IMR-90 (cell line): Measurements from ENCODE around the gene SGO1. TPM values are rescaled to one million over a fixed set of nuclear protein-coding genes. Genes with fewer than 3 reads are reported as not detected.

Source experiments
- ATAC-seq: fragments of 200-7000 bp; cut with Tn5 transposase; 2 replicates; pipeline ENCODE4 v1.9.1; 2020; ENCODE audit warnings: low read depth, mild to moderate bottlenecking, moderate library complexity
- BruUV-seq: library from RNA; stranded (reverse); fragments of 400-500 nt; replicated peaks from 2 replicates; lab custom pipeline; 2021; lab: Mats Ljungman, UMichigan
- CTCF ChIA-PET: fragments of 300-600 bp; formaldehyde crosslinking; extraction: SDS; loops from one replicate; lab custom pipeline; 2021; ENCODE audit warnings: antibody characterized with exemption; lab: Yijun Ruan, JAX
- POLR2A ChIA-PET: fragments of 300-600 bp; sonication (Branson Sonifier 250); formaldehyde crosslinking; loops from one replicate; lab custom pipeline; 2022; ENCODE audit warnings: antibody characterized with exemption; ENCODE audit not compliant: unreplicated experiment; lab: Charles Lee
- DNase-seq: peaks from one replicate; pipeline ENCODE4 v3.0.0; 2013
- H2AFZ ChIP-seq: replicated peaks from 2 replicates; pipeline ENCODE3; 2013; ENCODE audit warnings: low read length, mild to moderate bottlenecking; ENCODE audit not compliant: poor library complexity
- H2AK5ac ChIP-seq: 2 replicates; pipeline ENCODE4 v1.6.1; 2013; ENCODE audit warnings: low read depth, low read length, inconsistent platforms
- H2AK9ac ChIP-seq: replicated peaks from 2 replicates; pipeline ENCODE3; 2013; ENCODE audit warnings: mild to moderate bottlenecking, low read depth, low read length, moderate library complexity; ENCODE audit not compliant: poor library complexity
- H2BK120ac ChIP-seq: 2 replicates; pipeline ENCODE4 v1.6.1; 2013; ENCODE audit warnings: low read depth, low read length, inconsistent platforms
- H2BK15ac ChIP-seq: 3 replicates; pipeline ENCODE4 v1.6.1; 2013; ENCODE audit warnings: low read depth, low read length, inconsistent platforms
- H2BK20ac ChIP-seq: 2 replicates; pipeline ENCODE4 v1.6.1; 2013; ENCODE audit warnings: low read depth, mild to moderate bottlenecking, inconsistent platforms, low read length, moderate library complexity
- H2BK5ac ChIP-seq: 2 replicates; pipeline ENCODE4 v1.6.1; 2013; ENCODE audit warnings: mild to moderate bottlenecking, low read depth, low read length, inconsistent platforms; ENCODE audit not compliant: poor library complexity, severe bottlenecking
- H3K14ac ChIP-seq: replicated peaks from 2 replicates; pipeline ENCODE4 v1.6.1; 2013; ENCODE audit warnings: low read depth, low read length, inconsistent platforms
- H3K18ac ChIP-seq: 2 replicates; pipeline ENCODE4 v1.6.1; 2013; ENCODE audit warnings: low read depth, low read length, control low read depth
- H3K23ac ChIP-seq: 2 replicates; pipeline ENCODE4 v1.6.1; 2013; ENCODE audit warnings: low read depth, low read length, inconsistent platforms
- H3K27ac ChIP-seq: 2 replicates; pipeline ENCODE4 v1.5.1; 2013; ENCODE audit warnings: mild to moderate bottlenecking, control low read depth, low read length; ENCODE audit not compliant: insufficient read depth
- H3K27me3 ChIP-seq: 2 replicates; pipeline ENCODE4 v1.6.1; 2013; ENCODE audit warnings: low read length; ENCODE audit not compliant: control insufficient read depth, insufficient read depth
- H3K36me3 ChIP-seq: 2 replicates; pipeline ENCODE4 v1.6.1; 2013; ENCODE audit warnings: low read length, mixed read lengths; ENCODE audit not compliant: control insufficient read depth, insufficient read depth
- H3K4ac ChIP-seq: 2 replicates; pipeline ENCODE4 v1.6.1; 2013; ENCODE audit warnings: low read depth, low read length, inconsistent platforms
- H3K4me1 ChIP-seq: 2 replicates; pipeline ENCODE4 v1.6.1; 2013; ENCODE audit warnings: low read length, mixed read lengths; ENCODE audit not compliant: control insufficient read depth, insufficient read depth
- H3K4me2 ChIP-seq: 2 replicates; pipeline ENCODE4 v1.6.1; 2013; ENCODE audit warnings: low read depth, mild to moderate bottlenecking, control low read depth, low read length, moderate library complexity
- H3K4me3 ChIP-seq: 2 replicates; pipeline ENCODE4 v1.5.1; 2013; ENCODE audit warnings: low read depth, mild to moderate bottlenecking, control low read depth, low read length, moderate library complexity; ENCODE audit not compliant: insufficient read depth
- H3K56ac ChIP-seq: 2 replicates; pipeline ENCODE4 v1.6.1; 2013; ENCODE audit warnings: low read length, inconsistent platforms; ENCODE audit not compliant: insufficient read depth; ENCODE audit errors: extremely low read depth
- H3K79me1 ChIP-seq, 2 experiments: 2 replicates each; pipeline ENCODE4 v1.6.1; 2013; ENCODE audit warnings: low read length in 2 of 2, inconsistent platforms in 1 of 2, low read depth in 1 of 2
- H3K9ac ChIP-seq: 2 replicates; pipeline ENCODE4 v1.6.1; 2013; ENCODE audit warnings: low read depth, low read length, control low read depth
- H3K9me1 ChIP-seq: 2 replicates; pipeline ENCODE4 v1.6.1; 2013; ENCODE audit warnings: low read length, inconsistent platforms; ENCODE audit not compliant: insufficient read depth
- H3K9me3 ChIP-seq: 2 replicates; pipeline ENCODE4 v1.6.1; 2013; ENCODE audit warnings: low read length; ENCODE audit not compliant: control insufficient read depth, insufficient read depth
- H4K20me1 ChIP-seq: 2 replicates; pipeline ENCODE4 v1.6.1; 2013; ENCODE audit warnings: low read length, inconsistent platforms; ENCODE audit not compliant: insufficient read depth
- H4K5ac ChIP-seq: 2 replicates; pipeline ENCODE4 v1.6.1; 2013; ENCODE audit warnings: mild to moderate bottlenecking, low read depth, low read length, control low read depth
- H4K8ac ChIP-seq, 2 experiments: 2 replicates each; pipeline ENCODE4 v1.6.1; 2013; ENCODE audit warnings: low read depth in 2 of 2, low read length in 2 of 2, control low read depth in 1 of 2, inconsistent platforms in 1 of 2
- H4K91ac ChIP-seq: 2 replicates; pipeline ENCODE4 v1.6.1; 2013; ENCODE audit warnings: low read depth, low read length, inconsistent platforms; ENCODE audit not compliant: insufficient read depth
- WGBS, 2 experiments: methylation state at CpG; one replicate each; pipeline versions ENCODE4 v1.1.5 to v1.1.7; 2013; ENCODE audit warnings: missing lambda C conversion rate in 2 of 2; ENCODE audit not compliant: insufficient read length in 1 of 2; ENCODE audit errors: extremely low coverage in 2 of 2; 5-methylcytosine and 5-hydroxymethylcytosine counted together
- dilution Hi-C: fragments of 300-500 bp; cut with HindIII; formaldehyde crosslinking; loops from one replicate; pipeline ENCODE4 v1.14.3; 2018; ENCODE audit warnings: low sequenced_read_pairs; ENCODE audit not compliant: unreplicated experiment
- in situ Hi-C: fragments of 300-500 bp; cut with MboI; formaldehyde crosslinking; loops from 3 replicates; pipeline ENCODE4 v1.14.3; 2019; ENCODE audit warnings: low sequenced_read_pairs, inconsistent platforms, mixed read lengths
- intact Hi-C: fragments of 100-400 bp; cut with micrococcal nuclease; formaldehyde crosslinking; loops from 2 replicates; pipeline ENCODE4 v1.10.0; 2022
- polyA plus RNA-seq, 3 experiments: library from polyadenylated mRNA; depleted of rRNA; stranded (reverse); fragments of >200 nt; gene quantifications; 2 replicates each; pipeline ENCODE4 v1.2.3, GENCODE V29; 2012; ENCODE audit warnings: low replicate concordance in 1 of 3
- total RNA-seq: library from RNA; depleted of rRNA; stranded (reverse); fragments of >200 nt; gene quantifications from 2 replicates; pipeline ENCODE4 v1.2.3, GENCODE V29; 2012
- TF ChIP-seq, protein P1 (sequence below): fragments of 150-350 bp; IDR thresholded peaks from 2 replicates; pipeline ENCODE4 v1.6.1; 2017; ENCODE audit warnings: mild to moderate bottlenecking, antibody characterized with exemption, low read length, low read depth

Gene SGO1
- total and polyA plus RNA-seq, 2 of the 4 experiments (the other 2 are of a cell fraction) = 3.2 to 5.2 TPM

DNA sequence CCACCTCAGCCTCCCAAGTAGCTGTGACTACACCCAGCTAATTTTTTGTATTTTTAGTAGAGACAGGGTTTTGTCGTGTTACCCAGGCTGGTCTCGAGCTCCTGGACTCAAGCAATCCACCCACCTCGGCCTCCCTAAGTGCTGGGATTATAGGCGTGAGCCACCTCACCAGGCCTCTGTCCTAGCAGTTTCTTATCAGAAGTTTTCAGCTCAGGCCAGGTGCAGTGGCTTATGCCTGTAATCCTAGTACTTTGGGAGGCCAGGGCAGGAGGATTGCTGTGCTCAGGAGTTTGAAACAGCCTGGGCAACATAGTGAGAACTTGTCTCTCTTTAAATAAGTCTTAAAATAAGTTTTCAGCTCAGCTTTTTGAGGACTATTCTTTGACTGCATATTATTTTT lies 48.4 kb downstream of the SGO1 start:
- no peak overlapping the region for H3K27ac ChIP-seq
- H3K27me3 ChIP-seq = no peaks in the 10 kb centered on the region
- H2AK5ac ChIP-seq = no peak overlapping the region
- H2BK20ac ChIP-seq = no peak overlapping the region
- no peaks in the 10 kb centered on the region for H3K36me3 ChIP-seq
- no peak overlapping the region for H3K14ac ChIP-seq
- no TSS peak for BruUV-seq
- no peak overlapping the region for H3K18ac ChIP-seq
- H3K4ac ChIP-seq = no peak overlapping the region
- no peak overlapping the region for H4K8ac ChIP-seq
- dilution Hi-C loops = no loop called here
- H2BK5ac ChIP-seq = no peak overlapping the region
- no peaks in the 10 kb centered on the region for H3K4me1 ChIP-seq
- ChIA-PET POLR2A (no interaction called here), CTCF (no interaction called here)
- H2BK15ac ChIP-seq = no peak overlapping the region
- H3K79me1 ChIP-seq = no peaks in the 10 kb centered on the region
- DNase-seq (no peak), ATAC-seq (no peak)
- no peak overlapping the region for H3K9ac ChIP-seq
- TF ChIP-seq, protein P1, sequence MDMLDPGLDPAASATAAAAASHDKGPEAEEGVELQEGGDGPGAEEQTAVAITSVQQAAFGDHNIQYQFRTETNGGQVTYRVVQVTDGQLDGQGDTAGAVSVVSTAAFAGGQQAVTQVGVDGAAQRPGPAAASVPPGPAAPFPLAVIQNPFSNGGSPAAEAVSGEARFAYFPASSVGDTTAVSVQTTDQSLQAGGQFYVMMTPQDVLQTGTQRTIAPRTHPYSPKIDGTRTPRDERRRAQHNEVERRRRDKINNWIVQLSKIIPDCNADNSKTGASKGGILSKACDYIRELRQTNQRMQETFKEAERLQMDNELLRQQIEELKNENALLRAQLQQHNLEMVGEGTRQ = no peak
- H2AK9ac ChIP-seq = no peak overlapping the region
- in situ Hi-C loops = no loop called here
- no peak overlapping the region for H4K91ac ChIP-seq
- no peak overlapping the region for H3K4me2 ChIP-seq
- H2AFZ ChIP-seq = no peak overlapping the region
- no peaks in the 10 kb centered on the region for H3K9me3 ChIP-seq
- H2BK120ac ChIP-seq = no peak overlapping the region
- 60% methylated on average over 1 of the region's 4 CpGs; no CpG with 5 or more reads in 1 of the 2 experiments for WGBS, 2 experiments
- no peak overlapping the region for H3K23ac ChIP-seq
- no peaks in the 10 kb centered on the region for H3K9me1 ChIP-seq
- intact Hi-C loops = no loop called here
- no peaks in the 10 kb centered on the region for H4K20me1 ChIP-seq
- H4K5ac ChIP-seq = no peak overlapping the region
- no peak overlapping the region for H3K4me3 ChIP-seq
- H3K56ac ChIP-seq = no peak overlapping the region
